ENCODE measurements around the gene ARHGEF17. TPM values are rescaled to one million over a fixed set of nuclear protein-coding genes. Genes with fewer than 3 reads are reported as not detected.

Gene ARHGEF17
- total and polyA plus RNA-seq, 4 donors = 2.6 to 12.6 (median 5.7) TPM

GRCh38 chr11:73286240-73286810 lies 21.8 kb upstream of the ARHGEF17 start:
- Histone ChIP-seq H3K9me3 (ENCODE audit: control insufficient read depth in 4 of 4, low read length in 3 of 4) (no peaks in the 10 kb centered on the region), H3K36me3 (ENCODE audit: control insufficient read depth in 4 of 4, insufficient read depth in 3 of 4, low read depth in 1 of 4, low read length in 3 of 4) (no peaks in the 10 kb centered on the region), H3K27me3 (ENCODE audit: control insufficient read depth in 4 of 4, insufficient read depth in 4 of 4, low read length in 3 of 4) (no peaks in the 10 kb centered on the region), H3K9ac (ENCODE audit: low read depth in 1 of 2, low read length in 2 of 2) (no peak overlapping the region), H3K27ac (ENCODE audit: low read depth in 1 of 2, low read length in 2 of 2) (no peak overlapping the region), H3K4me1 (ENCODE audit: control insufficient read depth in 4 of 4, insufficient read depth in 4 of 4, low read length in 3 of 4) (peaks cover 0 to 8% (median 5%) of the 10 kb centered on the region in 4 donors), H3K4me3 (ENCODE audit: low read depth in 1 of 3, low read length in 3 of 3) (no peak overlapping the region)
- 94% methylated on average over 9 of the region's 9 CpGs for WGBS
- TF ChIP-seq MAX (IDR thresholded peaks at IDR 0.05) (no peak), REST (IDR thresholded peaks at IDR 0.05) (no peak)
- TF ChIP-seq, protein P1, sequence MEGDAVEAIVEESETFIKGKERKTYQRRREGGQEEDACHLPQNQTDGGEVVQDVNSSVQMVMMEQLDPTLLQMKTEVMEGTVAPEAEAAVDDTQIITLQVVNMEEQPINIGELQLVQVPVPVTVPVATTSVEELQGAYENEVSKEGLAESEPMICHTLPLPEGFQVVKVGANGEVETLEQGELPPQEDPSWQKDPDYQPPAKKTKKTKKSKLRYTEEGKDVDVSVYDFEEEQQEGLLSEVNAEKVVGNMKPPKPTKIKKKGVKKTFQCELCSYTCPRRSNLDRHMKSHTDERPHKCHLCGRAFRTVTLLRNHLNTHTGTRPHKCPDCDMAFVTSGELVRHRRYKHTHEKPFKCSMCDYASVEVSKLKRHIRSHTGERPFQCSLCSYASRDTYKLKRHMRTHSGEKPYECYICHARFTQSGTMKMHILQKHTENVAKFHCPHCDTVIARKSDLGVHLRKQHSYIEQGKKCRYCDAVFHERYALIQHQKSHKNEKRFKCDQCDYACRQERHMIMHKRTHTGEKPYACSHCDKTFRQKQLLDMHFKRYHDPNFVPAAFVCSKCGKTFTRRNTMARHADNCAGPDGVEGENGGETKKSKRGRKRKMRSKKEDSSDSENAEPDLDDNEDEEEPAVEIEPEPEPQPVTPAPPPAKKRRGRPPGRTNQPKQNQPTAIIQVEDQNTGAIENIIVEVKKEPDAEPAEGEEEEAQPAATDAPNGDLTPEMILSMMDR (IDR thresholded peaks at IDR 0.05; ENCODE audit: low read depth, low read length, missing input control) = no peak
- no peak for DNase-seq (ENCODE audit: low spot score)

DNA sequence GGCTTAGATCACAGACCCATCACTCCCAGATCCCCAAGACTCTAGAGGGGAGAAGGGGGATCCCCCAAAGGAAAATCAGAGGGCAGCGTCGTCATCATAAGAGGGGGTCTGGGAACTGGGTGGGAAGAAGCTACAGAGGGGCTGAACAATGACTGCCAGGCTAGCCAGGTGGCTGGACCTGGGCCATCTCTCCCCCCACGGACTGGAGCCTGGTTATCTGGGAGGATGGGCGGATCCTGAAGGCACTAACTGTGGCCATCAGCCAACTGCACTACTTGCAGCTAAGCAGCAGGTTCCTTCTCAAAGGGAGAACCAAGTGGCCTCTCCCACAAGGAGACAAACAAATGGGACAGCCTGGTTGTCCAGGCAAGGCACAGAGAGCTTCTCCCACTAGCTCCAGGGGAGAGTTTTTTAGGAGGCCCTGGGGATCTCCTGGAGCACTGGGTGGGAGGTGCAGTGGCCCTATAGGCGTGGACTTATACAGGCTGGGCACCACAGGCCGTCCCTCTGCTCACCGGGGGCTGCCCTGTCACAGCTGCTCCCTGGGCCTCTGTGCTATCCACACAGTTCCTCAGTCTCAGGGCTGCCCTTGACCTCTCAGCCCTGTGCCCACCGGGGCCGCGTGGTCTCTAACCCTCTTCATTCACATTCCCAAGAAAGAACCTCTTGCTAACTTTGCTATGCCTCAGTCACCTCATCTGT lies 20.5 kb upstream of the ARHGEF17 start:
- Histone ChIP-seq H3K27ac (ENCODE audit: low read depth in 1 of 2, low read length in 2 of 2) (no peak overlapping the region), H3K9me3 (ENCODE audit: control insufficient read depth in 4 of 4, low read length in 3 of 4) (no peaks in the 10 kb centered on the region), H3K36me3 (ENCODE audit: control insufficient read depth in 4 of 4, insufficient read depth in 3 of 4, low read depth in 1 of 4, low read length in 3 of 4) (no peaks in the 10 kb centered on the region), H3K9ac (ENCODE audit: low read depth in 1 of 2, low read length in 2 of 2) (no peak overlapping the region), H3K27me3 (ENCODE audit: control insufficient read depth in 4 of 4, insufficient read depth in 4 of 4, low read length in 3 of 4) (no peaks in the 10 kb centered on the region), H3K4me3 (ENCODE audit: low read depth in 1 of 3, low read length in 3 of 3) (no peak overlapping the region), H3K4me1 (ENCODE audit: control insufficient read depth in 4 of 4, insufficient read depth in 4 of 4, low read length in 3 of 4) (peaks cover 0 to 8% (median 5%) of the 10 kb centered on the region in 4 donors)
- WGBS = 80% methylated on average over 10 of the region's 10 CpGs
- TF ChIP-seq, protein P2, sequence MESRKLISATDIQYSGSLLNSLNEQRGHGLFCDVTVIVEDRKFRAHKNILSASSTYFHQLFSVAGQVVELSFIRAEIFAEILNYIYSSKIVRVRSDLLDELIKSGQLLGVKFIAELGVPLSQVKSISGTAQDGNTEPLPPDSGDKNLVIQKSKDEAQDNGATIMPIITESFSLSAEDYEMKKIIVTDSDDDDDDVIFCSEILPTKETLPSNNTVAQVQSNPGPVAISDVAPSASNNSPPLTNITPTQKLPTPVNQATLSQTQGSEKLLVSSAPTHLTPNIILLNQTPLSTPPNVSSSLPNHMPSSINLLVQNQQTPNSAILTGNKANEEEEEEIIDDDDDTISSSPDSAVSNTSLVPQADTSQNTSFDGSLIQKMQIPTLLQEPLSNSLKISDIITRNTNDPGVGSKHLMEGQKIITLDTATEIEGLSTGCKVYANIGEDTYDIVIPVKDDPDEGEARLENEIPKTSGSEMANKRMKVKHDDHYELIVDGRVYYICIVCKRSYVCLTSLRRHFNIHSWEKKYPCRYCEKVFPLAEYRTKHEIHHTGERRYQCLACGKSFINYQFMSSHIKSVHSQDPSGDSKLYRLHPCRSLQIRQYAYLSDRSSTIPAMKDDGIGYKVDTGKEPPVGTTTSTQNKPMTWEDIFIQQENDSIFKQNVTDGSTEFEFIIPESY (IDR thresholded peaks at IDR 0.05) = no peak
- no peak for TF ChIP-seq JUND (IDR thresholded peaks at IDR 0.05)
- no peak for TF ChIP-seq HNF4A (conservative IDR thresholded peaks at IDR 0.05)
- no peak for TF ChIP-seq REST (IDR thresholded peaks at IDR 0.05)
- TF ChIP-seq, protein P1 (IDR thresholded peaks at IDR 0.05; ENCODE audit: low read depth, low read length, missing input control) = no peak
- TF ChIP-seq NR2F2 (IDR thresholded peaks at IDR 0.05) = no peak
- no peak for TF ChIP-seq FOXA1 (IDR thresholded peaks at IDR 0.05)
- no peak for TF ChIP-seq TAF1 (conservative IDR thresholded peaks at IDR 0.05)
- TF ChIP-seq, protein P3, sequence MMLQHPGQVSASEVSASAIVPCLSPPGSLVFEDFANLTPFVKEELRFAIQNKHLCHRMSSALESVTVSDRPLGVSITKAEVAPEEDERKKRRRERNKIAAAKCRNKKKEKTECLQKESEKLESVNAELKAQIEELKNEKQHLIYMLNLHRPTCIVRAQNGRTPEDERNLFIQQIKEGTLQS (IDR thresholded peaks at IDR 0.05) = no peak
- no peak for TF ChIP-seq FOXA2 (IDR thresholded peaks at IDR 0.05)
- TF ChIP-seq RXRA (IDR thresholded peaks at IDR 0.05) = no peak
- no peak for TF ChIP-seq EGR1 (IDR thresholded peaks at IDR 0.05; ENCODE audit: low read depth in 2 of 2)
- TF ChIP-seq HNF4G (IDR thresholded peaks at IDR 0.05) = no peak
- no peak for TF ChIP-seq YY1 (IDR thresholded peaks at IDR 0.05)
- no peak for TF ChIP-seq GABPA (IDR thresholded peaks at IDR 0.05 in 1 of 2, conservative IDR thresholded peaks at IDR 0.05 in 1 of 2)
- TF ChIP-seq MAX (IDR thresholded peaks at IDR 0.05) = no peak
- DNase-seq (ENCODE audit: low spot score) = no peak

All from liver (tissue), 9 donors.